Measurements from ENCODE around the gene CARS1. TPM values are rescaled to one million over a fixed set of nuclear protein-coding genes. Genes with fewer than 3 reads are reported as not detected.

Gene CARS1
- total RNA-seq, 1 donor from 2014 or later: 14.3 TPM

- intact Hi-C loops (cut with micrococcal nuclease): no loop called here
- Histone ChIP-seq H3K4me3 (no peak overlapping the region), H3K4me1 (peaks cover 15% of the 10 kb centered on the region), H3K36me3 (peaks cover 67% of the 10 kb centered on the region), H3K27me3 (ENCODE audit: low read depth) (no peaks in the 10 kb centered on the region), H3K27ac (replicated peaks) (no peak overlapping the region), H3K9me3 (replicated peaks) (no peaks in the 10 kb centered on the region)
- no peak for DNase-seq
- TF ChIP-seq, protein P1, sequence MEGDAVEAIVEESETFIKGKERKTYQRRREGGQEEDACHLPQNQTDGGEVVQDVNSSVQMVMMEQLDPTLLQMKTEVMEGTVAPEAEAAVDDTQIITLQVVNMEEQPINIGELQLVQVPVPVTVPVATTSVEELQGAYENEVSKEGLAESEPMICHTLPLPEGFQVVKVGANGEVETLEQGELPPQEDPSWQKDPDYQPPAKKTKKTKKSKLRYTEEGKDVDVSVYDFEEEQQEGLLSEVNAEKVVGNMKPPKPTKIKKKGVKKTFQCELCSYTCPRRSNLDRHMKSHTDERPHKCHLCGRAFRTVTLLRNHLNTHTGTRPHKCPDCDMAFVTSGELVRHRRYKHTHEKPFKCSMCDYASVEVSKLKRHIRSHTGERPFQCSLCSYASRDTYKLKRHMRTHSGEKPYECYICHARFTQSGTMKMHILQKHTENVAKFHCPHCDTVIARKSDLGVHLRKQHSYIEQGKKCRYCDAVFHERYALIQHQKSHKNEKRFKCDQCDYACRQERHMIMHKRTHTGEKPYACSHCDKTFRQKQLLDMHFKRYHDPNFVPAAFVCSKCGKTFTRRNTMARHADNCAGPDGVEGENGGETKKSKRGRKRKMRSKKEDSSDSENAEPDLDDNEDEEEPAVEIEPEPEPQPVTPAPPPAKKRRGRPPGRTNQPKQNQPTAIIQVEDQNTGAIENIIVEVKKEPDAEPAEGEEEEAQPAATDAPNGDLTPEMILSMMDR (IDR thresholded peaks at IDR 0.05; ENCODE audit: borderline replicate concordance): no peak
Observed at GRCh38 chr11:3028813-3029212, 28.4 kb downstream of the CARS1 start.

- intact Hi-C loops (cut with micrococcal nuclease): no loop called here
- H3K4me1 ChIP-seq: peaks cover 19% of the 10 kb centered on the region
- peaks cover 71% of the 10 kb centered on the region for H3K36me3 ChIP-seq
- H3K27me3 ChIP-seq (ENCODE audit: low read depth): no peaks in the 10 kb centered on the region
- DNase-seq: no peak
- H3K27ac ChIP-seq (replicated peaks): no peak overlapping the region
- TF ChIP-seq, protein P1 (IDR thresholded peaks at IDR 0.05; ENCODE audit: borderline replicate concordance): no peak
- no peaks in the 10 kb centered on the region for H3K9me3 ChIP-seq (replicated peaks)
- H3K4me3 ChIP-seq: no peak overlapping the region
Observed at GRCh38 chr11:3026803-3027202, 30.4 kb downstream of the CARS1 start.

GRCh38 chr11:3022982-3023381 is 34.2 kb downstream of the CARS1 start:
- DNase-seq: no peak
- H3K27me3 ChIP-seq (ENCODE audit: low read depth): no peaks in the 10 kb centered on the region
- H3K36me3 ChIP-seq: peaks cover 64% of the 10 kb centered on the region
- H3K4me3 ChIP-seq: no peak overlapping the region
- no peaks in the 10 kb centered on the region for H3K9me3 ChIP-seq (replicated peaks)
- H3K27ac ChIP-seq (replicated peaks): no peak overlapping the region
- TF ChIP-seq, protein P1 (IDR thresholded peaks at IDR 0.05; ENCODE audit: borderline replicate concordance): no peak
- peaks cover 8% of the 10 kb centered on the region for H3K4me1 ChIP-seq
- intact Hi-C loops (cut with micrococcal nuclease): no loop called here

DNA sequence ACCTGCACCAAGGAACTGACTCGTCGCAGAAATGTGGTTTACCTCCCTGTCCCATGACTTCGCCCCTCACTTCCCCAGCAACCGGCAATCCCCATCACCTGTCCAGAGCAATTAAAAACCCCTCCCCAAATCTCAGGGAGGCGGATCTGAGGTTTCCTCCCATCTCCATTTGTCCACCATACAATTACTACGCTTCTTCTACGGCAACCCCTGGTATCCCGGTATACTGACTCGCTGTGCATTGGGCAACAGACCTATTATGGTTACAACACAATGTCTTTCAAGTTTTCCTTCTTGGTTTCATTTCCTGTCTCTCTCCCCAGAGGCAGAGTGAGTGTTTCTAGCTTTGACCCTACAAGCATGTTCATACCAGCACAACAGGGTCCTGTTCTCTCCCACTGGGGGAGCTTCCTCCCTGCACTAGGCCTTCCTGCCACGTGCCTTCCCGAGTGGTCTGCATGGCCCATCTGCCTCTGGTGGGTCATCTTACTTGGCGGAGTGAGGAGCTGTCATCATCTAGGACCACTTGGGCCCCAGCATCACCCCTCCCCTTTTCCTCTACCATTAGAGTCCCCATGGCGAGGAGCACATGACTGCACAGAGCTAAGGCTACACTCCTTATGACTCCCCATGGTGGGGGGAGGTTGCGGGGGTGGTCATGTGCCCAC is 34.8 kb downstream of the CARS1 start:
- Histone ChIP-seq H3K9me3 (replicated peaks) (no peaks in the 10 kb centered on the region), H3K4me1 (peaks cover 8% of the 10 kb centered on the region), H3K4me3 (no peak overlapping the region), H3K27ac (replicated peaks) (no peak overlapping the region), H3K36me3 (peaks cover 64% of the 10 kb centered on the region), H3K27me3 (ENCODE audit: low read depth) (no peaks in the 10 kb centered on the region)
- TF ChIP-seq, protein P1 (IDR thresholded peaks at IDR 0.05; ENCODE audit: borderline replicate concordance): no peak
- no peak for DNase-seq
- intact Hi-C loops (cut with micrococcal nuclease): no loop called here

DNA sequence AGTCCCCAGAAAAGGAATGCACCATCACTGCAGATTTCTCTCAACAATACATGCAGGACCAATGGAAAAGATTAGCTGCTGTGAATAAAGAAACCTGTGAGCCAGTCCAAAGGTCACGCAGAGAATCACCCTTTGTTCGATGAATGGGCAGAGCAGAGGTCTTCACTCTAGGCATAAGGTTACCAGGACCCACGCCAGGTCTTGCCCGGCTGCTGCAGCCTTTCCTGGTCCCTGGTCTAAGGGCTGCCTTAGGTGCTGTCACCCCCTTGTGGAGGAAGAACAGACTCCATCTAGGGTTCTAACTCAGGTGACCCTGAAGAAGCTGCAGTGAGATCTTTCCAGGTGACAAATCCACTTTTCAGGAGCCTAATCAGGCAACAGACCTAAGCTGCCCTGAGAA is 36.1 kb downstream of the CARS1 start:
- DNase-seq: no peak
- TF ChIP-seq, protein P1 (IDR thresholded peaks at IDR 0.05; ENCODE audit: borderline replicate concordance): peak; percentile 64
- intact Hi-C loops (cut with micrococcal nuclease): no loop called here
- Histone ChIP-seq H3K9me3 (replicated peaks) (no peaks in the 10 kb centered on the region), H3K27ac (replicated peaks) (no peak overlapping the region), H3K36me3 (peaks cover 65% of the 10 kb centered on the region), H3K4me1 (peaks cover 8% of the 10 kb centered on the region), H3K27me3 (ENCODE audit: low read depth) (no peaks in the 10 kb centered on the region), H3K4me3 (no peak overlapping the region)
